Thoracic aorta (tissue), 2 donors: ENCODE measurements around the gene TNFSF13B. TPM values are rescaled to one million over a fixed set of nuclear protein-coding genes. Genes with fewer than 3 reads are reported as not detected.

Source experiments
- ATAC-seq: fragments of 150-250 bp; one replicate; pipeline ENCODE4 v1.8.0; 2017; ENCODE audit warnings: low read depth; ENCODE audit not compliant: insufficient number of reproducible peaks, low FRiP score
- DNase-seq: peaks from one replicate; pipeline ENCODE4 v3.0.0-alpha.2; 2020; ENCODE audit warnings: low spot score
- H3K27ac ChIP-seq, 2 donors: fragments of 200-600 bp; sonication (generic); 1 replicate in 1 of 2; 2 replicates in 1 of 2; pipeline ENCODE4 v1.5.1; 2016; ENCODE audit warnings: mild to moderate bottlenecking in 2 of 2, moderate library complexity in 2 of 2
- H3K27me3 ChIP-seq: fragments of 200-600 bp; sonication (generic); replicated peaks from 2 replicates; pipeline ENCODE4 v1.6.0; 2016; ENCODE audit warnings: mild to moderate bottlenecking; ENCODE audit not compliant: insufficient read depth
- H3K36me3 ChIP-seq: fragments of 200-600 bp; sonication (generic); one replicate; pipeline ENCODE4 v1.5.1; 2016
- H3K4me1 ChIP-seq, 2 donors: fragments of 200-600 bp; sonication (generic); 1 replicate in 1 of 2; 2 replicates in 1 of 2; pipeline versions ENCODE4 v1.5.1 to v1.6.0; 2016; ENCODE audit warnings: low read depth in 2 of 2, mild to moderate bottlenecking in 1 of 2; ENCODE audit not compliant: control insufficient read depth in 1 of 2
- H3K4me3 ChIP-seq: fragments of 200-600 bp; sonication (generic); 2 replicates; pipeline ENCODE4 v1.5.1; 2016; ENCODE audit warnings: mild to moderate bottlenecking
- H3K9me3 ChIP-seq: fragments of 200-600 bp; sonication (generic); 2 replicates; pipeline ENCODE4 v1.5.1; 2016
- total RNA-seq, 2 donors: library from RNA; depleted of rRNA; stranded (reverse); fragments of >200 nt; gene quantifications; one replicate each; pipeline versions ENCODE4 v1.1.0 to v1.2.3, GENCODE V29; 2016
- TF ChIP-seq, protein P1 (sequence below): fragments of 200-600 bp; sonication (generic); IDR thresholded peaks from one replicate; pipeline ENCODE4 v1.5.1; 2019; ENCODE audit warnings: antibody characterized with exemption

TNFSF13B gene
- total RNA-seq, 2 donors from 2014 or later: 7.5 to 11.2 TPM

DNA sequence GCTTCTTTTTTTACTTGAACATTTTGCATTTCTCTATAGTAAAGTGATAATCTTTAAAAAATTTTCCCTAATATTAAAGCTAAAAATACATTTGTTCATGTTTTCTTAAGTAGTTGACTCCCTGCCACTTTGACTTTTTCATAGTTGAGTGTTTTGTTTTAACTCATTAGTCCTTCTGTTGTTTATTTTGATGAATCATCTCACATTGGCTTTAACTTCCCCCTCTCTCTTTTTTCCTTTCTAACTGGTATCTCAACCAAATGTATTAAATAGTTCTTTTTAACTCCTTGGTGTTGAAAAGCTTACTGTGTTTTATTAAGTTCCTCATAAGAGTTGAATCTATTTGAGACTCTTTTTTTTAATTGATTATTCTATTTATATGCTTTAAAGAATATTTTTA lies 2.8 kb downstream of the TNFSF13B start:
- H3K4me3 ChIP-seq: no peak overlapping the region
- no peak overlapping the region for H3K27ac ChIP-seq
- TF ChIP-seq, protein P1, sequence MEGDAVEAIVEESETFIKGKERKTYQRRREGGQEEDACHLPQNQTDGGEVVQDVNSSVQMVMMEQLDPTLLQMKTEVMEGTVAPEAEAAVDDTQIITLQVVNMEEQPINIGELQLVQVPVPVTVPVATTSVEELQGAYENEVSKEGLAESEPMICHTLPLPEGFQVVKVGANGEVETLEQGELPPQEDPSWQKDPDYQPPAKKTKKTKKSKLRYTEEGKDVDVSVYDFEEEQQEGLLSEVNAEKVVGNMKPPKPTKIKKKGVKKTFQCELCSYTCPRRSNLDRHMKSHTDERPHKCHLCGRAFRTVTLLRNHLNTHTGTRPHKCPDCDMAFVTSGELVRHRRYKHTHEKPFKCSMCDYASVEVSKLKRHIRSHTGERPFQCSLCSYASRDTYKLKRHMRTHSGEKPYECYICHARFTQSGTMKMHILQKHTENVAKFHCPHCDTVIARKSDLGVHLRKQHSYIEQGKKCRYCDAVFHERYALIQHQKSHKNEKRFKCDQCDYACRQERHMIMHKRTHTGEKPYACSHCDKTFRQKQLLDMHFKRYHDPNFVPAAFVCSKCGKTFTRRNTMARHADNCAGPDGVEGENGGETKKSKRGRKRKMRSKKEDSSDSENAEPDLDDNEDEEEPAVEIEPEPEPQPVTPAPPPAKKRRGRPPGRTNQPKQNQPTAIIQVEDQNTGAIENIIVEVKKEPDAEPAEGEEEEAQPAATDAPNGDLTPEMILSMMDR: no peak
- H3K36me3 ChIP-seq: no peaks in the 10 kb centered on the region
- ATAC-seq: no peak
- peaks cover 6 to 14% of the 10 kb centered on the region in 2 donors for H3K4me1 ChIP-seq
- no peak for DNase-seq
- H3K9me3 ChIP-seq: no peaks in the 10 kb centered on the region
- H3K27me3 ChIP-seq: no peaks in the 10 kb centered on the region

GRCh38 chr13:108273429-108274118 lies 4.1 kb downstream of the TNFSF13B start:
- no peak overlapping the region for H3K27ac ChIP-seq
- DNase-seq: no peak
- ATAC-seq: no peak
- H3K36me3 ChIP-seq: no peaks in the 10 kb centered on the region
- TF ChIP-seq, protein P1: no peak
- no peaks in the 10 kb centered on the region for H3K27me3 ChIP-seq
- no peaks in the 10 kb centered on the region for H3K9me3 ChIP-seq
- H3K4me1 ChIP-seq: peaks cover 6 to 13% of the 10 kb centered on the region in 2 donors
- H3K4me3 ChIP-seq: no peak overlapping the region

DNA sequence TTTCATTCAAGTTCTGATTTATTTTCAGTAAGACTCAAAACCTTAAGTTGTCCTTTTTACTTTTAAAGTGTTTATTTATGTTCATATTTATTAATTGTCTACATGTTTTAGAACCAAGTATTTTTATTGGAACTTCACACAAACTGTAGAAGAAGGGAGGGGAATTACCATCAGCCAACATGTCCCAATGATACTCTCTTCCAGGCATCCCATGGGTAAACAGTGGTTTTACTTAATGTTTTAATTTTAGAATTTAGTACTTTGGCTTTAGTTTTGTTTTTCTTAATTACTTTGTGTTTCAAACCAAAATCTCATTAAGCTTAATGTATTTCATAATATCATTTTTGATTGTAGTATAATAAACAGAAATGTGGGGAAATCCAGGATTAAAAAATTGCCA lies 5.2 kb downstream of the TNFSF13B start:
- TF ChIP-seq, protein P1: no peak

GRCh38 chr13:108276060-108276459 lies 6.5 kb downstream of the TNFSF13B start:
- ATAC-seq (no peak), DNase-seq (no peak)
- TF ChIP-seq, protein P1: no peak

More for the DNA sequence above, 5.2 kb downstream of the TNFSF13B start:
- Histone ChIP-seq H3K9me3 (no peaks in the 10 kb centered on the region), H3K4me1 (peaks cover 0 to 2% of the 10 kb centered on the region in 2 donors), H3K36me3 (no peaks in the 10 kb centered on the region), H3K27me3 (no peaks in the 10 kb centered on the region), H3K4me3 (no peak overlapping the region), H3K27ac (no peak overlapping the region)
- no peak for DNase-seq
- no peak for ATAC-seq

GRCh38 chr13:108278466-108278865 lies 8.9 kb downstream of the TNFSF13B start:
- ATAC-seq (no peak), DNase-seq (no peak)
- H3K36me3 ChIP-seq: no peaks in the 10 kb centered on the region
- H3K4me3 ChIP-seq: no peak overlapping the region
- no peaks in the 10 kb centered on the region for H3K4me1 ChIP-seq
- H3K27me3 ChIP-seq: no peaks in the 10 kb centered on the region
- no peaks in the 10 kb centered on the region for H3K9me3 ChIP-seq
- TF ChIP-seq, protein P1: no peak
- no peak overlapping the region for H3K27ac ChIP-seq

More at GRCh38 chr13:108276060-108276459, 6.5 kb downstream of the TNFSF13B start:
- Histone ChIP-seq H3K9me3 (no peaks in the 10 kb centered on the region), H3K36me3 (no peaks in the 10 kb centered on the region), H3K4me1 (no peaks in the 10 kb centered on the region), H3K4me3 (no peak overlapping the region), H3K27me3 (no peaks in the 10 kb centered on the region), H3K27ac (no peak overlapping the region)
